ENCODE data around the gene TM9SF1. TPM values are rescaled to one million over a fixed set of nuclear protein-coding genes. Genes with fewer than 3 reads are reported as not detected.

TM9SF1 gene
- total RNA-seq, 6 donors from 2014 or later = 15.7 to 75.4 (median 53.8) TPM

DNA sequence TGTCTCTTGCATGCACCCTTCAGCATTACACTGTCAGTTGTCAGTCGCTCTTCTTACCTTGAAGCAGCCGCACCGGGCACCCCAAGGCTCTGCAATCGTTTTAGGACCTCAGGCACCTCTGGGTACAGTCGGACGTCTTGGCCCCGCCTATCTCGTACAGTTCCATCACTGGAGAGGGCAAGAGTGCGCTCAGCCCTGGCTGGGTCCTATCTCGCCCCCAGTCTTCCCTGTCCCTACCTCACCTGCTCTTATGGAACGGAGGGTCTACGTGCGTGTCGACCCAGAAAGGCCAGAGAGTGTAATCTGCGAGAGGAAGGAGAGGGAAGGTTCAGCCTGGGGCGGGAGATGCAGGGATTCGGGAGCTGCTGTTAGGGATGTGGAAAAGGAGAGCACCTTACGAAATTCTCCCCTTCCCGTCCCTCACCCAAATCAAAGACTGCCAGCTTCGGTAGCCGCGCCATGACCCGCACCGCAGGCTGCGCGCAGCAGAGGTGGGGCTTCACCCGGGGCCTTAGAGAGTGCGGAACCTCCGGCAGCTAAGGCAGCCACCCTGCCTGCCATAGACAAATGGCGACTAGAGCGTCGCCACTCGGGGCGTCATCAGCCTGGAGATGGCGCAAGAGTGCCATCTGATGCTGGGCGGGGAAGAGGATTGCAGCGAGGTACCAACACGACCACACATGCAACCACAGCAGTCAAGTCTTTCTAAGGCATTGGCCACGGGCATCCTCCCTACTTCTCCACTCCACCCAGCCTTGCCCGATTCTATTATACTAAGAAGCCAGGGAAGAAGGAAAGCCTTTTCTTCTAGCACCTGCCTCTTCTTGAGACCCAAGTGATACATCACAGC lies 20.5 kb upstream of the TM9SF1 start, which contains the start of gene MDP1:
Gene MDP1, minus strand, starts transcription at position 572 of the 850 bp plus-strand sequence. Its CDS starts 111 bp downstream, at position 461.
- Histone ChIP-seq H3K4me1 (peaks cover 18 to 45% (median 27%) of the 10 kb centered on the region in 4 donors), H3K9me3 (no peaks in the 10 kb centered on the region), H3K4me3 (peak within 1 kb of the TSS; percentile 66 to 77 (median 72)), H3K27ac (peak within 1 kb of the TSS; percentile 88 to 91 (median 90)), H3K36me3 (peaks cover 3 to 15% (median 11%) of the 10 kb centered on the region in 4 donors), H3K27me3 (no peaks in the 10 kb centered on the region)
- TF ChIP-seq CTCF (IDR thresholded peaks at IDR 0.05) (peak in 5 of 6 experiments; percentile 39 to 78 (median 53)), POLR2A (IDR thresholded peaks at IDR 0.05) (peak in 3 of 4 donors; percentile 75 to 88 (median 79)), EP300 (IDR thresholded peaks at IDR 0.05) (peak in 1 of 4 donors; percentile 59), POLR2AphosphoS5 (IDR thresholded peaks at IDR 0.05) (peak; percentile 87 to 90)
- WGBS, 2 donors = 0 to 2% methylated on average over 23 to 30 of the region's 40 CpGs
- DNase-seq (peak; percentile 90 to 91), ATAC-seq (ENCODE audit: low FRiP score in 2 of 2) (peak; percentile 86 to 90)

DNA sequence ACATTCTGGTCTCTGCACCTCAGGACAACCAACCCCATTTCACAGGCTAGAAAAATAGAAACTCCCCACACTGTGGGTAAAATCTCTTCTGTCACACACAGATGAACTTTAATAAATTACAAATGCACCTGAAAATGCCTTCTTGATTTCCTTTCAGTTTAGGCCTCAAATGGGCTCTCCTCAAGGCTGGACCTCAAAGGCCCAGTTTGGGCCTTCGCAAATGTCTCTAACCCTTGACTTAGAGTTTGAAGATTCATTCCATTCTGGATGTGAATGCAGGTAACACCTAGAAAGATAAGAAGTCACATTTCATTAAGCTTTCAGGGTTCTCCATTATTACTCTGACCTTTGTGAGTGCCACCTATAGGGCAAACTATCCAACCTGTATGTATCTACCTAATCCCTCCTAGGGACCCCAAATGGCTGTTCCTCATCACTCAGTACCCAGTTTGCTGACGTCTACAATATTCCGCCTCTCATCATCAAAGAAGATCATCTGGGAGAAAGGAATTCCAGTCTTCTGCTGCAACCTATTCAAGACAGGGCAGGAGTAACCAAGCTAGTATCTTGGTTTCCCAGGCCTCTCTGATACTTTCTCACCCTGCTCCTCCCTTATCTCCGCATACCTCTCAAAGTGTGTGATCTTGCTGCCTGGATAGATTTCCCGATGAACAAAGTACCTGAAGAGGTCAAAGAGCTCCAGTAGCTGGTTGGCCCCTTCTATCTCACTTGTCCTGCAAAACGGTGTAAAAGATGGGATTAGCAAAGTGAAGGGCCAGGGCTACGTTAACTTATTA lies 18.8 kb upstream of the TM9SF1 start:
- peak overlapping the region; percentile 97 to 98 (median 98) for H3K27ac ChIP-seq
- no peak for TF ChIP-seq CTCF (IDR thresholded peaks at IDR 0.05)
- TF ChIP-seq POLR2AphosphoS5 (IDR thresholded peaks at IDR 0.05) = no peak
- no peak for TF ChIP-seq EP300 (IDR thresholded peaks at IDR 0.05)
- no peak for TF ChIP-seq POLR2A (IDR thresholded peaks at IDR 0.05)
- no peaks in the 10 kb centered on the region for H3K27me3 ChIP-seq
- WGBS, 2 donors = 90 to 94% methylated on average over 7 of the region's 7 CpGs
- H3K4me3 ChIP-seq = peak overlapping the region in 3 of 4 donors; percentile 64 to 86 (median 77)
- no peaks in the 10 kb centered on the region for H3K9me3 ChIP-seq
- peaks cover 9 to 32% (median 27%) of the 10 kb centered on the region in 4 donors for H3K36me3 ChIP-seq
- ATAC-seq (ENCODE audit: low FRiP score in 2 of 2) = no peak
- peaks cover 18 to 46% (median 27%) of the 10 kb centered on the region in 4 donors for H3K4me1 ChIP-seq
- DNase-seq = no peak

DNA sequence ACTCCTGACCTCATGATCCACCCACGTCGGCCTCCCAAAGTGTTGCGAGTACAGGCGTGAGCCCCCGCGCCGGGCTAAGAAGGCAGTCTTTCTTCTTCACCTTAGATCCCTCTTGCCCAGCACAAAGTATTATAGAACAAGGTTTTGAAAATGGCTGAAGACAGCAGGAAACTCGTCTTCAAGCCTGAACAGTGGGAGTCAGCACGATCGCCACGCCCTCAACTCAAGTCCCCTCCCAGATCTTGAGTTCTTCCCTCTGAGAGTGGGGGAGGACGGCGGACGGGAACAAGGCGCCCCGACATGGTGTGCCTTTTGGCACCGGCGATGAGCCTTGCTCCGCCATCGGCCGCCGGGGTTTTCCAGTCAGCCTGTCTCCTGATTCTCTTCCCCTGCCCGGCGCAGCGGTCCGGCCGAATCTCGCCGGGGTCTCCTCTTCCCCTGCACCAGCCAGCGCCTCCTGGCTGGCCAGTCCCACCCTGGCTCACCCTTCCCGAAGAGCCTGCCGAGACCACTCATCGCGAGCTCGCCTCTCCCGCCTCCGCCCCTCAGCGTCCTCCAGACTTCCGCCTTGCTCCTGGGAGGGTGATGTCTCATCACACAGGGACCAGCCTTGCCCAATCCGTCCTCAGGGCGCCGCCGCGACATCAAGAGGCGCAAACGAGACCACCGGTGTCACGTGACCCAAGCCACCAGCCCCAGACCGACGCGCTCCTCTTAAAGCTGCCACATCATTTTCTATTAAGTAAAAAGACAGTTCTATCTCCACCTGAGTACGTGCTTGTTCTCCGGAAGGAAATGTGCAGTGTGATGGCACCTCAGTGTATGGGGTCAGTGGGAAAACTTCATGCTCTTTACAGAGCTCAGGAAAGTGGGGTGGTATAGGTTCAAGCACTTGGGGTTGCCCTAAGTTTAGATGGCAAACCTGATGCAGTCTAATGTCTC lies 18.0 kb upstream of the TM9SF1 start, which contains the start of gene CHMP4A:
Gene CHMP4A, minus strand, starts transcription at position 565 of the 942 bp plus-strand sequence. Its CDS starts 49 bp downstream, at position 516.
- peak; percentile 96 to 99 for DNase-seq
- 1% methylated on average over 26 to 47 of the region's 53 CpGs for WGBS, 2 donors
- Histone ChIP-seq H3K9me3 (no peaks in the 10 kb centered on the region), H3K27ac (peak within 1 kb of the TSS; percentile 97 to 98 (median 98)), H3K4me1 (peaks cover 18 to 46% (median 27%) of the 10 kb centered on the region in 4 donors), H3K27me3 (no peaks in the 10 kb centered on the region), H3K36me3 (peaks cover 9 to 41% (median 31%) of the 10 kb centered on the region in 4 donors), H3K4me3 (peak within 1 kb of the TSS; percentile 53 to 86 (median 70))
- ATAC-seq (ENCODE audit: low FRiP score in 2 of 2) = peak; percentile 96
- TF ChIP-seq EP300 (IDR thresholded peaks at IDR 0.05) = peak in 1 of 4 donors; percentile 34
- peak in 4 of 6 experiments; percentile 9 to 42 (median 25) for TF ChIP-seq CTCF (IDR thresholded peaks at IDR 0.05)
- peak; percentile 99 for TF ChIP-seq POLR2AphosphoS5 (IDR thresholded peaks at IDR 0.05)
- peak; percentile 94 to 98 (median 98) for TF ChIP-seq POLR2A (IDR thresholded peaks at IDR 0.05)

DNA sequence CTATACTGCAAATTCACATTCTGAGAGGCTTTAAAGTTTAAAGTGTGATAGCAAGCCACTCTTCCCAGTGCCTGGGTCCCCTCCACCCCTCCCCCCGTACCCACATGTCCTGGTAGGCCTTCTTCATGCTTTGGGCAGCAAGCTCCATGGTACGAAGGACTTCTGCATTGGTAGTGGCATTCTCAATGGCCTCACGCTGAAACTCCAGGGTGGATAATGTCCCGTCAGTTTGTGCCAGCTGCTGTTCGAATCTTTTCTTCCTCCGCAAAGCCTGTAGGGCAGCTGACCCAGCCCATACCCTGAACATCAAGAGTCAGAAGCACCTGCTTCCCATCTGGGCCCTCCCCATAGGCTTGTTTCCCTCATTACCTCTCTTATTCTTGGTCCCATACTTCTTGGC lies 16.1 kb upstream of the TM9SF1 start:
- no peak for TF ChIP-seq CTCF (IDR thresholded peaks at IDR 0.05)
- no peak for TF ChIP-seq POLR2AphosphoS5 (IDR thresholded peaks at IDR 0.05)
- TF ChIP-seq POLR2A (IDR thresholded peaks at IDR 0.05) = no peak
- TF ChIP-seq EP300 (IDR thresholded peaks at IDR 0.05) = no peak
- Histone ChIP-seq H3K4me3 (no peak overlapping the region), H3K36me3 (peaks cover 14 to 52% (median 45%) of the 10 kb centered on the region in 4 donors), H3K4me1 (peaks cover 18 to 45% (median 26%) of the 10 kb centered on the region in 4 donors), H3K27me3 (no peaks in the 10 kb centered on the region), H3K9me3 (no peaks in the 10 kb centered on the region), H3K27ac (no peak overlapping the region)
- ATAC-seq (ENCODE audit: low FRiP score in 2 of 2) = no peak
- WGBS, 2 donors = 93 to 100% methylated on average over 6 of the region's 6 CpGs
- no peak for DNase-seq

Measured in upper lobe of left lung (tissue), 6 donors.